T-helper 1 cell treated with Interleukin-12 subunit alpha and Interleukin-12 subunit beta and Interleukin-4 antibody, amounts not matched to agents 30 ng/mL and 1 ng/mL, for 36 hours (primary cell): Measurements from ENCODE around the gene PTK6. TPM values are rescaled to one million over a fixed set of nuclear protein-coding genes. Genes with fewer than 3 reads are reported as not detected.

ENCODE experiments used
- intact Hi-C: fragments of 100-400 bp; cut with micrococcal nuclease; formaldehyde crosslinking; loops from one replicate; pipeline ENCODE4 v1.15.1; 2024
- total RNA-seq: library from RNA; stranded (reverse); gene quantifications from 2 replicates; pipeline ENCODE4 v1.2.3, GENCODE V29; 2022

PTK6 gene
- total RNA-seq, 1 donor from 2014 or later = 1.2 TPM

GRCh38 chr20:63497138-63497945, 39.8 kb downstream of the PTK6 start:
- intact Hi-C loops = no loop called here

- intact Hi-C loops = loop anchor here (1.0 kb wide), 3 partner anchors 24 to 478 kb away; partner anchors contain the start of gene PPDPF
Measured at GRCh38 chr20:63496596-63497120, 40.5 kb downstream of the PTK6 start.

GRCh38 chr20:63495741-63496595, 41.2 kb downstream of the PTK6 start:
- intact Hi-C loops = loop anchor here (1.0 kb wide), 3 partner anchors 24 to 478 kb away; partner anchors contain the start of gene PPDPF

- intact Hi-C loops = no loop called here
Measured at GRCh38 chr20:63495167-63495720, 41.9 kb downstream of the PTK6 start.

- intact Hi-C loops = no loop called here
Measured at GRCh38 chr20:63494420-63495166, 42.6 kb downstream of the PTK6 start.

- intact Hi-C loops = no loop called here
Measured at GRCh38 chr20:63494084-63494419, 43.1 kb downstream of the PTK6 start.

GRCh38 chr20:63493563-63494020, 43.6 kb downstream of the PTK6 start:
- intact Hi-C loops = no loop called here

- intact Hi-C loops = no loop called here
Measured at GRCh38 chr20:63492982-63493381, 44.2 kb downstream of the PTK6 start.

- intact Hi-C loops = no loop called here
Measured at GRCh38 chr20:63492518-63492917, 44.7 kb downstream of the PTK6 start.

GRCh38 chr20:63491635-63492230, 45.4 kb downstream of the PTK6 start:
- intact Hi-C loops = no loop called here

GRCh38 chr20:63491078-63491477, 46.1 kb downstream of the PTK6 start:
- intact Hi-C loops = no loop called here

GRCh38 chr20:63490416-63490815, 46.8 kb downstream of the PTK6 start:
- intact Hi-C loops = no loop called here

- intact Hi-C loops = no loop called here
Measured at GRCh38 chr20:63488315-63489251, 48.6 kb downstream of the PTK6 start.

GRCh38 chr20:63487781-63488241, 49.4 kb downstream of the PTK6 start:
- intact Hi-C loops = no loop called here

- intact Hi-C loops = no loop called here
Measured at GRCh38 chr20:63487116-63487764, 49.9 kb downstream of the PTK6 start.

GRCh38 chr20:63486300-63486855, 50.8 kb downstream of the PTK6 start:
- intact Hi-C loops = no loop called here

- intact Hi-C loops = no loop called here
Measured at GRCh38 chr20:63484651-63485403, 52.3 kb downstream of the PTK6 start.

- intact Hi-C loops = no loop called here
Measured at GRCh38 chr20:63484236-63484635, 52.9 kb downstream of the PTK6 start.
